Suppressor macrophage treated with lipopolysaccharide for 1 hour (primary cell): ENCODE data around the gene ARHGEF25.
"Not testable (repeated sequence)": the region's sequence is repeated elsewhere in the genome, so short reads cannot be mapped to it uniquely, and the experiment has no call there.

ENCODE experiments used
- DNase-seq, 3 donors: peaks; one replicate each; pipeline ENCODE4 v3.0.0-alpha.2; 2020 to 2022

The ARHGEF25 gene

GRCh38 chr12:57638096-57638495, 26.9 kb downstream of the ARHGEF25 start:
- DNase-seq: no peak

- no peak for DNase-seq
Measured at GRCh38 chr12:57640175-57641042, 29.2 kb downstream of the ARHGEF25 start.

- DNase-seq: no peak
Measured at GRCh38 chr12:57641699-57642442, 30.6 kb downstream of the ARHGEF25 start.

- DNase-seq: not testable (repeated sequence)
Measured at GRCh38 chr12:57645990-57646658, 34.9 kb downstream of the ARHGEF25 start.

GRCh38 chr12:57646659-57647049, 35.4 kb downstream of the ARHGEF25 start:
- DNase-seq: not testable (repeated sequence)

GRCh38 chr12:57654042-57654441, 42.8 kb downstream of the ARHGEF25 start:
- DNase-seq: no peak

GRCh38 chr12:57655541-57656240, 44.5 kb downstream of the ARHGEF25 start:
- no peak for DNase-seq

- DNase-seq: not testable (repeated sequence)
Measured at GRCh38 chr12:57656408-57656807, 45.2 kb downstream of the ARHGEF25 start.

GRCh38 chr12:57657744-57658143, 46.5 kb downstream of the ARHGEF25 start:
- DNase-seq: no peak

- DNase-seq: no peak
Measured at GRCh38 chr12:57658890-57659289, 47.7 kb downstream of the ARHGEF25 start.

GRCh38 chr12:57661376-57661775, 50.1 kb downstream of the ARHGEF25 start:
- no peak for DNase-seq

- DNase-seq: not testable (repeated sequence)
Measured at GRCh38 chr12:57665066-57665820, 54.0 kb downstream of the ARHGEF25 start.
